Esophagus (tissue), 2 donors: ENCODE results near the gene MADD. TPM values are rescaled to one million over a fixed set of nuclear protein-coding genes. Genes with fewer than 3 reads are reported as not detected.

ENCODE experiments used
- H3K27ac ChIP-seq, 2 donors: one replicate each; pipeline ENCODE4 v1.5.1; 2013; ENCODE audit warnings: low read depth in 2 of 2, mild to moderate bottlenecking in 2 of 2, inconsistent platforms in 1 of 2, low read length in 1 of 2, moderate library complexity in 1 of 2
- H3K27me3 ChIP-seq, 2 donors: one replicate each; pipeline ENCODE4 v1.6.1; 2013; ENCODE audit warnings: low read length in 2 of 2, control low read depth in 1 of 2, mild to moderate bottlenecking in 1 of 2; ENCODE audit not compliant: insufficient read depth in 2 of 2, control insufficient read depth in 1 of 2
- H3K36me3 ChIP-seq, 2 donors: one replicate each; pipeline ENCODE4 v1.6.1; 2013; ENCODE audit warnings: low read length in 1 of 2; ENCODE audit not compliant: control insufficient read depth in 2 of 2, insufficient read depth in 2 of 2
- H3K4me1 ChIP-seq, 2 donors: one replicate each; pipeline ENCODE4 v1.6.1; 2013; ENCODE audit warnings: low read length in 1 of 2; ENCODE audit not compliant: control insufficient read depth in 2 of 2, insufficient read depth in 2 of 2
- H3K4me3 ChIP-seq, 2 donors: one replicate each; pipeline ENCODE4 v1.5.1; 2013; ENCODE audit warnings: low read length in 2 of 2, mild to moderate bottlenecking in 2 of 2, low read depth in 1 of 2, moderate library complexity in 1 of 2
- H3K9me3 ChIP-seq, 2 donors: one replicate each; pipeline ENCODE4 v1.6.1; 2013; ENCODE audit warnings: mild to moderate bottlenecking in 2 of 2, low read depth in 1 of 2, low read length in 1 of 2, moderate library complexity in 1 of 2; ENCODE audit not compliant: control insufficient read depth in 2 of 2, insufficient read depth in 1 of 2
- WGBS, 2 donors: extraction: QIAGEN DNeasy Blood & Tissue Kit; methylation state at CpG; one replicate each; pipeline ENCODE4 v1.1.7; 2013; 5-methylcytosine and 5-hydroxymethylcytosine counted together
- polyA plus RNA-seq, 2 donors: library from polyadenylated mRNA; stranded (reverse); fragments of 200-250 nt; gene quantifications; one replicate each; pipeline ENCODE4 v1.2.3, GENCODE V29; 2013
- donor health status: healthy with polysubstance abuse.
- donor health status: Bipolar disorder and iron deficiency.

The MADD gene
- polyA plus RNA-seq, 2 donors = 8.2 to 11.0 TPM

GRCh38 chr11:47326198-47326597, 56.3 kb downstream of the MADD start:
- Histone ChIP-seq H3K27me3 (no peaks in the 10 kb centered on the region), H3K27ac (no peak overlapping the region), H3K9me3 (no peaks in the 10 kb centered on the region), H3K4me3 (no peak overlapping the region), H3K4me1 (no peaks in the 10 kb centered on the region), H3K36me3 (peaks cover 9 to 32% of the 10 kb centered on the region in 2 donors)
- 95 to 98% methylated on average over 12 of the region's 12 CpGs for WGBS, 2 donors

GRCh38 chr11:47327025-47327424, 57.1 kb downstream of the MADD start:
- Histone ChIP-seq H3K4me1 (peaks cover 2% of the 10 kb centered on the region in 2 donors), H3K27me3 (no peaks in the 10 kb centered on the region)
- WGBS, 2 donors = 93 to 94% methylated on average over 13 of the region's 13 CpGs

GRCh38 chr11:47327949-47328348, 58.0 kb downstream of the MADD start:
- H3K9me3 ChIP-seq = no peaks in the 10 kb centered on the region
- no peak overlapping the region for H3K27ac ChIP-seq
- H3K4me3 ChIP-seq = no peak overlapping the region
- WGBS, 2 donors = 93% methylated on average over 5 of the region's 5 CpGs
- peaks cover 9 to 32% of the 10 kb centered on the region in 2 donors for H3K36me3 ChIP-seq
- no peaks in the 10 kb centered on the region for H3K27me3 ChIP-seq
- peaks cover 2% of the 10 kb centered on the region in 2 donors for H3K4me1 ChIP-seq

More at GRCh38 chr11:47327025-47327424, 57.1 kb downstream of the MADD start:
- Histone ChIP-seq H3K9me3 (no peaks in the 10 kb centered on the region), H3K36me3 (peaks cover 9 to 32% of the 10 kb centered on the region in 2 donors), H3K4me3 (no peak overlapping the region), H3K27ac (no peak overlapping the region)

GRCh38 chr11:47328449-47329390, 58.8 kb downstream of the MADD start:
- Histone ChIP-seq H3K27me3 (no peaks in the 10 kb centered on the region), H3K36me3 (peaks cover 9 to 32% of the 10 kb centered on the region in 2 donors), H3K4me1 (peaks cover 2% of the 10 kb centered on the region in 2 donors), H3K4me3 (no peak overlapping the region), H3K9me3 (no peaks in the 10 kb centered on the region), H3K27ac (no peak overlapping the region)
- 85 to 86% methylated on average over 29 of the region's 29 CpGs for WGBS, 2 donors

- 75 to 83% methylated on average over 12 of the region's 12 CpGs for WGBS, 2 donors
- Histone ChIP-seq H3K9me3 (no peaks in the 10 kb centered on the region), H3K36me3 (peaks cover 9 to 32% of the 10 kb centered on the region in 2 donors), H3K4me1 (peaks cover 2% of the 10 kb centered on the region in 2 donors), H3K27ac (no peak overlapping the region), H3K27me3 (no peaks in the 10 kb centered on the region), H3K4me3 (no peak overlapping the region)
Observed at GRCh38 chr11:47329431-47329986, 59.6 kb downstream of the MADD start.

- Histone ChIP-seq H3K4me1 (peaks cover 2% of the 10 kb centered on the region in 2 donors), H3K27ac (no peak overlapping the region), H3K27me3 (no peaks in the 10 kb centered on the region), H3K4me3 (no peak overlapping the region), H3K36me3 (peaks cover 9 to 32% of the 10 kb centered on the region in 2 donors), H3K9me3 (no peaks in the 10 kb centered on the region)
- 45 to 53% methylated on average over 16 of the region's 16 CpGs for WGBS, 2 donors
Observed at GRCh38 chr11:47329987-47330931, 60.3 kb downstream of the MADD start.

GRCh38 chr11:47331454-47332302, 61.7 kb downstream of the MADD start:
- H3K27me3 ChIP-seq = no peaks in the 10 kb centered on the region
- no peak overlapping the region for H3K4me3 ChIP-seq
- peaks cover 2% of the 10 kb centered on the region in 2 donors for H3K4me1 ChIP-seq
- H3K36me3 ChIP-seq = peaks cover 9 to 28% of the 10 kb centered on the region in 2 donors
- H3K27ac ChIP-seq = no peak overlapping the region
- WGBS, 2 donors = 69 to 75% methylated on average over 21 of the region's 21 CpGs
- no peaks in the 10 kb centered on the region for H3K9me3 ChIP-seq

- H3K27ac ChIP-seq = no peak overlapping the region
- no peak overlapping the region for H3K4me3 ChIP-seq
- no peaks in the 10 kb centered on the region for H3K9me3 ChIP-seq
- H3K36me3 ChIP-seq = peaks cover 9 to 24% of the 10 kb centered on the region in 2 donors
- 77 to 82% methylated on average over 13 of the region's 13 CpGs for WGBS, 2 donors
- H3K27me3 ChIP-seq = no peaks in the 10 kb centered on the region
- peaks cover 2% of the 10 kb centered on the region in 2 donors for H3K4me1 ChIP-seq
Observed at GRCh38 chr11:47332303-47332711, 62.4 kb downstream of the MADD start.
